GM23338 (cell line): ENCODE results near the gene TMEM150A. TPM values are rescaled to one million over a fixed set of nuclear protein-coding genes. Genes with fewer than 3 reads are reported as not detected.

Experiments used
- ATAC-seq: fragments of 200-7000 bp; cut with Tn5 transposase; 3 replicates; pipeline ENCODE4 v1.9.1; 2020
- DNase-seq: peaks from one replicate; pipeline ENCODE4 v3.0.0-alpha.2; 2015; ENCODE audit warnings: low spot score
- H2AFZ ChIP-seq: fragments of 200-600 bp; sonication (generic); 2 replicates; pipeline ENCODE4 v1.8.0; 2016; ENCODE audit warnings: antibody characterized with exemption, mild to moderate bottlenecking, moderate library complexity
- H3F3A ChIP-seq: fragments of 200-600 bp; sonication (generic); replicated peaks from 2 replicates; pipeline ENCODE4 v1.8.0; 2017; ENCODE audit warnings: antibody characterized with exemption, mixed run types, low read depth
- H3K27ac ChIP-seq: fragments of 200-600 bp; sonication (generic); 2 replicates; pipeline ENCODE4 v1.6.1; 2016; ENCODE audit warnings: low read depth
- H3K27me3 ChIP-seq: fragments of 200-600 bp; sonication (generic); 2 replicates; pipeline ENCODE4 v1.8.0; 2016; ENCODE audit warnings: mild to moderate bottlenecking, mixed run types, moderate library complexity; ENCODE audit not compliant: insufficient read depth
- H3K36me3 ChIP-seq: fragments of 200-600 bp; sonication (generic); 2 replicates; pipeline ENCODE4 v1.8.0; 2016; ENCODE audit warnings: mild to moderate bottlenecking; ENCODE audit not compliant: insufficient read depth
- H3K4me1 ChIP-seq: fragments of 200-600 bp; sonication (generic); 2 replicates; pipeline ENCODE4 v1.8.0; 2016; ENCODE audit warnings: mild to moderate bottlenecking, moderate library complexity; ENCODE audit not compliant: insufficient read depth
- H3K4me2 ChIP-seq: fragments of 200-600 bp; sonication (generic); 2 replicates; pipeline ENCODE4 v1.7.1; 2017; ENCODE audit warnings: mixed run types
- H3K4me3 ChIP-seq: fragments of 200-600 bp; sonication (generic); 2 replicates; pipeline ENCODE4 v1.6.1; 2016; ENCODE audit warnings: mixed run types
- H3K79me2 ChIP-seq: fragments of 200-600 bp; sonication (generic); replicated peaks from 2 replicates; pipeline ENCODE4 v1.8.0; 2017; ENCODE audit warnings: mild to moderate bottlenecking; ENCODE audit not compliant: insufficient read depth
- H3K9me2 ChIP-seq: fragments of 200-600 bp; sonication (generic); 2 replicates; pipeline ENCODE4 v1.8.0; 2017; ENCODE audit not compliant: insufficient read depth
- H4K20me1 ChIP-seq: fragments of 200-600 bp; sonication (generic); replicated peaks from 2 replicates; pipeline ENCODE4 v1.8.0; 2017; ENCODE audit warnings: mild to moderate bottlenecking; ENCODE audit not compliant: insufficient read depth
- H3K27ac Mint-ChIP-seq: 2 replicates; pipeline ENCODE4 v1.8.0; 2020; ENCODE audit warnings: inconsistent platforms, mild to moderate bottlenecking, moderate library complexity, mixed read lengths
- H3K27me3 Mint-ChIP-seq: 3 replicates; pipeline ENCODE4 v1.8.0; 2022; ENCODE audit warnings: low read depth, mild to moderate bottlenecking, moderate library complexity, mixed read lengths, inconsistent platforms; ENCODE audit not compliant: insufficient read depth, poor library complexity
- H3K36me3 Mint-ChIP-seq: 3 replicates; pipeline ENCODE4 v1.8.0; 2021; ENCODE audit warnings: low read depth, mild to moderate bottlenecking, inconsistent platforms, moderate library complexity, mixed read lengths
- H3K4me1 Mint-ChIP-seq: 3 replicates; pipeline ENCODE4 v1.8.0; 2020; ENCODE audit warnings: mild to moderate bottlenecking, inconsistent platforms, mixed read lengths
- H3K4me3 Mint-ChIP-seq: 3 replicates; pipeline ENCODE4 v1.8.0; 2021; ENCODE audit warnings: moderate library complexity, mild to moderate bottlenecking, inconsistent platforms, mixed read lengths
- H3K9me3 Mint-ChIP-seq: 3 replicates; pipeline ENCODE4 v1.8.0; 2020; ENCODE audit warnings: moderate library complexity, mild to moderate bottlenecking, inconsistent platforms, mixed read lengths
- CREB1 ChIP-seq: fragments of 250-450 bp; sonication (Bioruptor Pico); IDR thresholded peaks from 2 replicates; pipeline ENCODE4 v1.5.0; 2020; ENCODE audit warnings: low read depth, mild to moderate bottlenecking, moderate library complexity
- CTCF ChIP-seq, 2 experiments: fragments of 200-600 bp in 1 of 2; sonication (generic) in 1 of 2; conservative IDR thresholded peaks; 2 replicates each; pipeline versions ENCODE4 v1.5.1 to v1.6.1; 2016 to 2017; ENCODE audit warnings: antibody characterized with exemption in 2 of 2, low read depth in 2 of 2, mild to moderate bottlenecking in 2 of 2, moderate library complexity in 1 of 2
- EZH2 ChIP-seq: fragments of 200-600 bp; sonication (generic); IDR thresholded peaks from one replicate; pipeline ENCODE4 v1.8.0; 2017; ENCODE audit warnings: antibody characterized with exemption, mild to moderate bottlenecking, low read depth; ENCODE audit not compliant: unreplicated experiment
- EZH2phosphoT487 ChIP-seq: fragments of 200-600 bp; sonication (generic); IDR thresholded peaks from one replicate; pipeline ENCODE4 v1.8.1; 2018; ENCODE audit warnings: antibody characterized with exemption; ENCODE audit not compliant: unreplicated experiment
- NANOG ChIP-seq: IDR thresholded peaks from 2 replicates; pipeline ENCODE4 v1.6.1; 2016; ENCODE audit warnings: antibody characterized with exemption, borderline replicate concordance
- REST ChIP-seq: IDR thresholded peaks from one replicate; pipeline ENCODE4 v1.6.1; 2018; ENCODE audit warnings: antibody characterized with exemption; ENCODE audit not compliant: unreplicated experiment
- STAT1 ChIP-seq: IDR thresholded peaks from one replicate; pipeline ENCODE4 v1.6.1; 2016; ENCODE audit warnings: antibody characterized with exemption; ENCODE audit not compliant: unreplicated experiment
- ZNF114 ChIP-seq: fragments of 250-450 bp; sonication (Bioruptor Pico); IDR thresholded peaks from 2 replicates; pipeline ENCODE4 v1.5.0; 2020; ENCODE audit warnings: mild to moderate bottlenecking, moderate library complexity
- ZNF331 ChIP-seq: fragments of 250-450 bp; sonication (Bioruptor Pico); IDR thresholded peaks from 2 replicates; pipeline ENCODE4 v1.5.0; 2020; ENCODE audit warnings: low read depth, mild to moderate bottlenecking, moderate library complexity
- polyA plus RNA-seq: library from polyadenylated mRNA; unstranded; fragments of >200 nt; fragmentation: Nextera tagmentation; extraction: Ambion mirVana; gene quantifications from 2 replicates; pipeline ENCODE4 v1.2.1, GENCODE V29; 2016
- total RNA-seq: library from RNA; depleted of rRNA; stranded (reverse); fragments of >200 nt; shearing (Covaris generic); gene quantifications from 2 replicates; pipeline ENCODE4 v1.2.3, GENCODE V29; 2014
- TF ChIP-seq, protein P1 (sequence below): IDR thresholded peaks from 2 replicates; pipeline ENCODE4 v1.6.1; 2016; ENCODE audit warnings: antibody characterized with exemption

TMEM150A gene
- total and polyA plus RNA-seq, 2 experiments from 2014 or later, result 16.4 to 27.9 TPM

DNA sequence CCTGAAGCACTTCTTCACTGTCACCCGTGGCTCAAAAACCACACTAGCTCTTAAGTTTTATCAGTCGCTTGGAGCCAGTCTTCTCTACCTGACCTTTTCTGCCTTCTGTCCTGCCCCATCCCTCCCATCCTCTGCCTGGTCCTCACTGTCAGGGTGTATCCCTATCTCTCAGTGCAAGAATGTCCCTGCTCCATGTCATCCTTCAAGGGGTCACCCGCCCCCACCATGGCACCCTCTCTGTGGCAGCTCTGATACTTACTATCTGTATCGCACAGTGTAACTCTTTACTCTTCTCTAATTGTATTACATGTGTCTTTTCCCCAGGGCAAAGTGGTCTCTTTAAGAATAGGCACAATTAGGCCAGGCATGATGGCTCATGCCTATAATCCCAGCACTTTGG, 13.9 kb downstream of the TMEM150A start:
- no peaks in the 10 kb centered on the region for H3K79me2 ChIP-seq
- no peak overlapping the region for H2AFZ ChIP-seq
- ATAC-seq, result no peak
- H3K27ac ChIP-seq, result no peak overlapping the region
- H3K36me3 ChIP-seq, result no peaks in the 10 kb centered on the region
- H3F3A ChIP-seq, result 0 out of 2 replicates have a peak, but pooled peaks cover 3% of the 10 kb centered on the region
- H3K27ac Mint-ChIP-seq, result no peak overlapping the region
- peaks cover 25% of the 10 kb centered on the region for H3K27me3 ChIP-seq
- H3K4me2 ChIP-seq, result no peak overlapping the region
- no peak overlapping the region for H3K4me3 ChIP-seq
- DNase-seq, result no peak
- 0 out of 3 replicates have a peak, but pooled peaks cover under 1% of the 10 kb centered on the region for H3K9me3 Mint-ChIP-seq
- peaks cover under 1% of the 10 kb centered on the region; the same call in 1 of the 3 replicates for H3K36me3 Mint-ChIP-seq
- H3K4me3 Mint-ChIP-seq, result no peak overlapping the region
- no peaks in the 10 kb centered on the region for H3K9me2 ChIP-seq
- TF ChIP-seq CTCF (conservative IDR thresholded peaks at IDR 0.05; ENCODE audit: low read depth in 2 of 2) (no peak), ZNF331 (CRISPR knock-in tag) (no peak), EZH2 (no peak), REST (no peak)
- peaks cover 8% of the 10 kb centered on the region for H3K4me1 Mint-ChIP-seq
- peaks cover 7% of the 10 kb centered on the region; the same call in 1 of the 2 replicates for H3K4me1 ChIP-seq
- peaks cover 23% of the 10 kb centered on the region for H3K27me3 Mint-ChIP-seq
- no peaks in the 10 kb centered on the region for H4K20me1 ChIP-seq

GRCh38 chr2:85588236-85588635, 14.3 kb downstream of the TMEM150A start:
- H3K9me2 ChIP-seq, result no peaks in the 10 kb centered on the region
- peaks cover 3% of the 10 kb centered on the region; the same call in 1 of the 3 replicates for H3K36me3 Mint-ChIP-seq
- no peak overlapping the region for H2AFZ ChIP-seq
- DNase-seq, result no peak
- 0 out of 2 replicates have a peak, but pooled peaks cover 3% of the 10 kb centered on the region for H3F3A ChIP-seq
- no peak overlapping the region for H3K4me3 ChIP-seq
- H3K27me3 ChIP-seq, result peaks cover 29% of the 10 kb centered on the region
- TF ChIP-seq NANOG (no peak), CTCF (conservative IDR thresholded peaks at IDR 0.05; ENCODE audit: low read depth in 2 of 2) (no peak), EZH2phosphoT487 (no peak), ZNF114 (CRISPR knock-in tag) (no peak), CREB1 (no peak), EZH2 (no peak), ZNF331 (CRISPR knock-in tag) (no peak), REST (no peak), STAT1 (no peak)
- TF ChIP-seq, protein P1, sequence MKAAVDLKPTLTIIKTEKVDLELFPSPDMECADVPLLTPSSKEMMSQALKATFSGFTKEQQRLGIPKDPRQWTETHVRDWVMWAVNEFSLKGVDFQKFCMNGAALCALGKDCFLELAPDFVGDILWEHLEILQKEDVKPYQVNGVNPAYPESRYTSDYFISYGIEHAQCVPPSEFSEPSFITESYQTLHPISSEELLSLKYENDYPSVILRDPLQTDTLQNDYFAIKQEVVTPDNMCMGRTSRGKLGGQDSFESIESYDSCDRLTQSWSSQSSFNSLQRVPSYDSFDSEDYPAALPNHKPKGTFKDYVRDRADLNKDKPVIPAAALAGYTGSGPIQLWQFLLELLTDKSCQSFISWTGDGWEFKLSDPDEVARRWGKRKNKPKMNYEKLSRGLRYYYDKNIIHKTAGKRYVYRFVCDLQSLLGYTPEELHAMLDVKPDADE, result no peak
- H3K27me3 Mint-ChIP-seq, result peaks cover 25% of the 10 kb centered on the region
- no peaks in the 10 kb centered on the region for H3K36me3 ChIP-seq
- no peaks in the 10 kb centered on the region for H3K79me2 ChIP-seq
- no peak overlapping the region for H3K27ac ChIP-seq
- no peak overlapping the region for H3K4me2 ChIP-seq
- peaks cover 8% of the 10 kb centered on the region for H3K4me1 Mint-ChIP-seq
- H4K20me1 ChIP-seq, result no peaks in the 10 kb centered on the region
- no peak overlapping the region for H3K4me3 Mint-ChIP-seq
- H3K4me1 ChIP-seq, result peaks cover 7% of the 10 kb centered on the region; the same call in 1 of the 2 replicates
- H3K27ac Mint-ChIP-seq, result no peak overlapping the region
- no peak for ATAC-seq
- H3K9me3 Mint-ChIP-seq, result 0 out of 3 replicates have a peak, but pooled peaks cover 3% of the 10 kb centered on the region
